ENCODE measurements around the gene TAAR6.
"Not testable (repeated sequence)": the region's sequence is repeated elsewhere in the genome, so short reads cannot be mapped to it uniquely, and the experiment has no call there.

Gene TAAR6

GRCh38 chr6:132570221-132570777 is at the start of gene TAAR6:
Gene TAAR6 (plus strand): TSS chr6:132570322. CDS start chr6:132570322, 0 bp downstream.
- no peak for TF ChIP-seq Cebpa-rat (IDR thresholded peaks at IDR 0.05)
- H3K27ac ChIP-seq, result no peak within 1 kb of the TSS

GRCh38 chr6:132520953-132521352 is 49.2 kb upstream of the TAAR6 start:
- Histone ChIP-seq H4K20me1 (no peaks in the 10 kb centered on the region), H3K27me3 (no peaks in the 10 kb centered on the region), H3K9me3 (no peaks in the 10 kb centered on the region), H3K27ac (no peak overlapping the region), H3K4me1 (no peaks in the 10 kb centered on the region), H3K4me3 (no peak overlapping the region), H3K36me3 (no peaks in the 10 kb centered on the region), H3K9ac (no peak overlapping the region), H3K4me2 (no peak overlapping the region)
- TF ChIP-seq Cebpa-rat (IDR thresholded peaks at IDR 0.05), result no peak

More at GRCh38 chr6:132570221-132570777, at the start of gene TAAR6:
- no peaks in the 10 kb centered on the region for H4K20me1 ChIP-seq
- H3K4me1 ChIP-seq, result no peaks in the 10 kb centered on the region
- H3K9me3 ChIP-seq, result no peaks in the 10 kb centered on the region
- no peaks in the 10 kb centered on the region for H3K36me3 ChIP-seq
- H3K4me2 ChIP-seq, result no peak within 1 kb of the TSS
- H3K27me3 ChIP-seq, result no peaks in the 10 kb centered on the region
- H3K4me3 ChIP-seq, result no peak within 1 kb of the TSS
- no peak within 1 kb of the TSS for H3K9ac ChIP-seq

- Histone ChIP-seq H3K27me3 (no peaks in the 10 kb centered on the region), H4K20me1 (no peaks in the 10 kb centered on the region), H3K9me3 (no peaks in the 10 kb centered on the region), H3K27ac (no peak overlapping the region), H3K4me3 (no peak overlapping the region), H3K36me3 (no peaks in the 10 kb centered on the region), H3K4me1 (no peaks in the 10 kb centered on the region), H3K9ac (no peak overlapping the region), H3K4me2 (no peak overlapping the region)
- no peak for TF ChIP-seq Cebpa-rat (IDR thresholded peaks at IDR 0.05)
Measured at GRCh38 chr6:132524646-132525045, 45.5 kb upstream of the TAAR6 start.

- no peaks in the 10 kb centered on the region for H3K36me3 ChIP-seq
- no peak overlapping the region for H3K4me3 ChIP-seq
- H3K9ac ChIP-seq, result no peak overlapping the region
- TF ChIP-seq Cebpa-rat (IDR thresholded peaks at IDR 0.05), result no peak
- no peaks in the 10 kb centered on the region for H3K27me3 ChIP-seq
- H3K4me2 ChIP-seq, result no peak overlapping the region
- no peaks in the 10 kb centered on the region for H3K4me1 ChIP-seq
- no peaks in the 10 kb centered on the region for H4K20me1 ChIP-seq
- H3K9me3 ChIP-seq, result no peaks in the 10 kb centered on the region
- no peak overlapping the region for H3K27ac ChIP-seq
Measured at GRCh38 chr6:132525866-132526265, 44.3 kb upstream of the TAAR6 start.

- Histone ChIP-seq H3K36me3 (no peaks in the 10 kb centered on the region), H3K27me3 (no peaks in the 10 kb centered on the region), H3K4me2 (no peak overlapping the region), H3K27ac (no peak overlapping the region), H3K4me1 (no peaks in the 10 kb centered on the region), H3K9ac (no peak overlapping the region), H4K20me1 (no peaks in the 10 kb centered on the region), H3K4me3 (no peak overlapping the region), H3K9me3 (no peaks in the 10 kb centered on the region)
- TF ChIP-seq Cebpa-rat (IDR thresholded peaks at IDR 0.05), result no peak
Measured at GRCh38 chr6:132526461-132526860, 43.7 kb upstream of the TAAR6 start.

- no peak overlapping the region for H3K4me2 ChIP-seq
Measured at GRCh38 chr6:132527791-132528190, 42.3 kb upstream of the TAAR6 start.

GRCh38 chr6:132530293-132530974 is 39.7 kb upstream of the TAAR6 start:
- H4K20me1 ChIP-seq, result no peaks in the 10 kb centered on the region
- no peak overlapping the region for H3K9ac ChIP-seq
- H3K4me3 ChIP-seq, result no peak overlapping the region
- H3K4me2 ChIP-seq, result no peak overlapping the region
- H3K27me3 ChIP-seq, result no peaks in the 10 kb centered on the region
- no peaks in the 10 kb centered on the region for H3K36me3 ChIP-seq
- no peak overlapping the region for H3K27ac ChIP-seq
- H3K9me3 ChIP-seq, result peaks cover 11% of the 10 kb centered on the region
- H3K4me1 ChIP-seq, result no peaks in the 10 kb centered on the region
- TF ChIP-seq Cebpa-rat (IDR thresholded peaks at IDR 0.05), result no peak

More at GRCh38 chr6:132527791-132528190, 42.3 kb upstream of the TAAR6 start:
- TF ChIP-seq Cebpa-rat (IDR thresholded peaks at IDR 0.05), result no peak
- H3K27me3 ChIP-seq, result no peaks in the 10 kb centered on the region
- no peaks in the 10 kb centered on the region for H3K9me3 ChIP-seq
- no peak overlapping the region for H3K9ac ChIP-seq
- no peaks in the 10 kb centered on the region for H4K20me1 ChIP-seq
- no peak overlapping the region for H3K27ac ChIP-seq
- H3K4me1 ChIP-seq, result no peaks in the 10 kb centered on the region
- H3K4me3 ChIP-seq, result no peak overlapping the region
- no peaks in the 10 kb centered on the region for H3K36me3 ChIP-seq

- H3K9ac ChIP-seq, result not testable (repeated sequence)
Measured at GRCh38 chr6:132534546-132534945, 35.6 kb upstream of the TAAR6 start.

GRCh38 chr6:132537145-132537544 is 33.0 kb upstream of the TAAR6 start:
- Histone ChIP-seq H4K20me1 (no peaks in the 10 kb centered on the region), H3K9ac (no peak overlapping the region), H3K27me3 (no peaks in the 10 kb centered on the region), H3K4me1 (no peaks in the 10 kb centered on the region), H3K27ac (no peak overlapping the region), H3K4me3 (no peak overlapping the region), H3K36me3 (no peaks in the 10 kb centered on the region), H3K9me3 (peaks cover 11% of the 10 kb centered on the region), H3K4me2 (no peak overlapping the region)
- TF ChIP-seq Cebpa-rat (IDR thresholded peaks at IDR 0.05), result no peak

More at GRCh38 chr6:132534546-132534945, 35.6 kb upstream of the TAAR6 start:
- H4K20me1 ChIP-seq, H3K36me3 ChIP-seq, H3K27ac ChIP-seq, H3K4me3 ChIP-seq, H3K4me2 ChIP-seq, H3K27me3 ChIP-seq, H3K4me1 ChIP-seq: not testable (repeated sequence)
- peaks cover 11% of the 10 kb centered on the region for H3K9me3 ChIP-seq

- no peaks in the 10 kb centered on the region for H4K20me1 ChIP-seq
- no peaks in the 10 kb centered on the region for H3K36me3 ChIP-seq
- H3K27ac ChIP-seq, result no peak within 1 kb of the TSS
- no peak within 1 kb of the TSS for H3K4me3 ChIP-seq
- peaks cover 11% of the 10 kb centered on the region for H3K9me3 ChIP-seq
- no peak within 1 kb of the TSS for H3K4me2 ChIP-seq
- no peak within 1 kb of the TSS for H3K9ac ChIP-seq
- H3K4me1 ChIP-seq, result no peaks in the 10 kb centered on the region
- no peaks in the 10 kb centered on the region for H3K27me3 ChIP-seq
- TF ChIP-seq Cebpa-rat (IDR thresholded peaks at IDR 0.05), result no peak
Measured at GRCh38 chr6:132537977-132538376, 32.1 kb upstream of the TAAR6 start, which contains the start of gene TAAR9. Gene TAAR9 (plus strand): TSS chr6:132538277. CDS start chr6:132538290, 13 bp downstream.

Measured in BLaER1 (cell line).